Karpas-422 (cell line): ENCODE measurements around the gene FTSJ3. TPM values are rescaled to one million over a fixed set of nuclear protein-coding genes. Genes with fewer than 3 reads are reported as not detected.

ENCODE experiments used
- DNase-seq: peaks from one replicate; pipeline ENCODE4 v3.0.0-alpha.2; 2015
- H2AFZ ChIP-seq: fragments of 200-600 bp; sonication (generic); 2 replicates; pipeline ENCODE4 v1.6.1; 2014; ENCODE audit warnings: antibody characterized with exemption, low read length, mixed read lengths
- H3K27ac ChIP-seq: fragments of 200-600 bp; sonication (generic); 2 replicates; pipeline ENCODE4 v1.5.1; 2014; ENCODE audit warnings: mild to moderate bottlenecking, low read length, moderate library complexity
- H3K27me3 ChIP-seq: fragments of 200-600 bp; sonication (generic); 2 replicates; pipeline ENCODE4 v1.6.1; 2014; ENCODE audit warnings: low read length, mixed read lengths
- H3K36me3 ChIP-seq: fragments of 200-600 bp; sonication (generic); 2 replicates; pipeline ENCODE4 v1.6.1; 2014; ENCODE audit warnings: low read length, mixed read lengths; ENCODE audit not compliant: insufficient read depth
- H3K4me1 ChIP-seq: fragments of 200-600 bp; sonication (generic); 2 replicates; pipeline ENCODE4 v1.6.1; 2014; ENCODE audit warnings: mild to moderate bottlenecking, low read length, mixed read lengths
- H3K4me2 ChIP-seq: fragments of 200-600 bp; sonication (generic); 2 replicates; pipeline ENCODE4 v1.6.1; 2014; ENCODE audit warnings: low read length, low read depth, mild to moderate bottlenecking; ENCODE audit not compliant: poor library complexity, severe bottlenecking
- H3K4me3 ChIP-seq: fragments of 200-600 bp; sonication (generic); 2 replicates; pipeline ENCODE4 v1.5.1; 2014; ENCODE audit warnings: mild to moderate bottlenecking, antibody characterized with exemption, low read length, mixed read lengths
- H3K79me2 ChIP-seq: fragments of 200-600 bp; sonication (generic); 2 replicates; pipeline ENCODE4 v1.6.1; 2014; ENCODE audit warnings: mild to moderate bottlenecking, low read length, mixed read lengths
- H3K9ac ChIP-seq: fragments of 200-600 bp; sonication (generic); 2 replicates; pipeline ENCODE4 v1.6.0; 2014; ENCODE audit warnings: low read length
- H3K9me2 ChIP-seq: fragments of 200-600 bp; sonication (generic), shearing (Covaris generic); replicated peaks from 2 replicates; pipeline ENCODE4 v1.6.0; 2014; ENCODE audit warnings: mild to moderate bottlenecking, low read length, moderate library complexity; ENCODE audit not compliant: insufficient read depth
- H3K9me3 ChIP-seq: fragments of 300-700, 200-600 bp; sonication (generic); 2 replicates; pipeline ENCODE4 v1.6.1; 2014; ENCODE audit warnings: low read length, mixed read lengths
- H4K20me1 ChIP-seq: fragments of 200-600 bp; sonication (generic); 2 replicates; pipeline ENCODE4 v1.6.1; 2014; ENCODE audit warnings: mild to moderate bottlenecking, antibody characterized with exemption, low read length, low read depth; ENCODE audit not compliant: insufficient read depth
- total RNA-seq: library from RNA; depleted of rRNA; stranded (reverse); fragments of >200 nt; shearing (Covaris generic); gene quantifications from 2 replicates; pipeline ENCODE4 v1.2.3, GENCODE V29; 2014; ENCODE audit warnings: low replicate concordance

Gene FTSJ3
- total RNA-seq, 1 experiment from 2014 or later: 39.5 TPM

DNA sequence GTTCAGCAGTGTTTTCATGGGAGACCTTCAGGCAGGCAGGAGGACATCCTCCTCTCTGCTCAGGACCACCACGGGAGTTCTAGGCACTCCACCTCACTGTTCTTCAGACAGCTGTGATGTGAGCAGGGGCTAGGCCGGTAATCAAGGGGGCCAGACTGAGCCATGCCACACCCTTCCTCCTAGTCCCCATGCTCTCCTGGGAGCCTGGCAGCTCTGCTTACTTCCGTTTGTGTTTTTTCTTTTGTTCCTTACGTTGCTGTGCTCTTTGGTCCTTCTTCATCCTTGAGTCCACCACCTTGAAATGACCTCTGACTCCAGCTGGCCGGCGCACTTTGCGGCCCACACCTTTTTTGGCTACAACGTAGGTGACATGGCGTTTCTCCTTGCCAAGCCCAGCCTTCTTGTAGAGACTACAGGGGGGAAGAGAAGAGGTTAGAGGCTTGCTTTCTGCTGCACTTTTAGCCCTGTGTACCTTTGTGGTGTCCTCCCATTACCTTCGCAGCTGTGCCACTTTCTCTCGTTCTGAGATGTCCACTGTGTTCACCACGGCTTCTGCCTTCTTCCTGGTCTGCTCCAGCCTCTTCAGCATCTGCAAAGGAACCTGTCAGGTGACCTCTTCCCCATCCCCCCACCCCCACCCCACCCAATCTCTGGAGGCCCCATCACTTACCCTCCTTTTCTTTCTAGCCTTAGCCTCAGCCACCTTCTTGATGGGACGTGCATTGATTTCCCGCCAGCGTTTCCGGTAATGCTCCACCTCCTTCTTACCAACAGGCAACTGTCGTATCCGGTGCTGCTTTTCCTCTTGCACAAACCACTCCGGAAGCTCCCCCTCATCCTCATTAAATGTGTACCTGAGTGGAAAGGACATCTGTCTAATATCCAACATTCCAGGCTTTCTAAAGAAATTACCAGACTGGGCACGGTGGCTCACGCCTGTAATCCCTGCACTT is 7.6 kb downstream of the FTSJ3 start:
- Histone ChIP-seq H3K4me1 (no peaks in the 10 kb centered on the region), H2AFZ (no peak overlapping the region), H3K36me3 (peaks cover 80% of the 10 kb centered on the region; the same call in 1 of the 2 replicates), H3K4me2 (no peak overlapping the region), H3K27ac (no peak overlapping the region), H3K4me3 (no peak overlapping the region), H3K9ac (no peak overlapping the region), H3K27me3 (no peaks in the 10 kb centered on the region), H3K9me2 (no peaks in the 10 kb centered on the region), H3K79me2 (peaks cover 44% of the 10 kb centered on the region), H4K20me1 (peaks cover 15% of the 10 kb centered on the region), H3K9me3 (no peaks in the 10 kb centered on the region)
- no peak for DNase-seq

DNA sequence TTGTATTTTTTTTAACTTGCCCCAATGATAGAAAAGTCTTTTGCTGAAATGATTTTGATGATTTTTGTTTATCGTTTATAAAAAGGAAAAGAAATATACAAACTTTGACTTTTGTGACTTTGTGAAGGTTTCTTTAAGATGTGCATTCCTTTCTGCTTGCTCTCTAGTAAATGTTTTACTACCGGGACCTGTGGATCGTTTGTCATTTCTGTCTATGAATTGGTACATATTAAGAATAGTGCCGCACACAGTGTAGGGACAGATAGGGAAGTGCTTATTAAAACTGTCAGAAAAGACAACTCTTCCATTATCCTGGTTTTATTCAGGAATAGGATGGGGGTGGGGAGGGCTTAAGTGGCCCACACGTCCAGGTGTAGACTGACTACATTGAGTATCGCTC is 8.3 kb downstream of the FTSJ3 start:
- Histone ChIP-seq H3K9me2 (no peaks in the 10 kb centered on the region), H2AFZ (no peak overlapping the region), H3K4me3 (no peak overlapping the region), H3K36me3 (peaks cover 78% of the 10 kb centered on the region; the same call in 1 of the 2 replicates), H3K4me1 (no peaks in the 10 kb centered on the region), H3K27ac (no peak overlapping the region), H3K27me3 (no peaks in the 10 kb centered on the region), H3K9ac (no peak overlapping the region), H3K79me2 (peaks cover 40% of the 10 kb centered on the region), H4K20me1 (peaks cover 15% of the 10 kb centered on the region), H3K4me2 (no peak overlapping the region), H3K9me3 (no peaks in the 10 kb centered on the region)
- no peak for DNase-seq

DNA sequence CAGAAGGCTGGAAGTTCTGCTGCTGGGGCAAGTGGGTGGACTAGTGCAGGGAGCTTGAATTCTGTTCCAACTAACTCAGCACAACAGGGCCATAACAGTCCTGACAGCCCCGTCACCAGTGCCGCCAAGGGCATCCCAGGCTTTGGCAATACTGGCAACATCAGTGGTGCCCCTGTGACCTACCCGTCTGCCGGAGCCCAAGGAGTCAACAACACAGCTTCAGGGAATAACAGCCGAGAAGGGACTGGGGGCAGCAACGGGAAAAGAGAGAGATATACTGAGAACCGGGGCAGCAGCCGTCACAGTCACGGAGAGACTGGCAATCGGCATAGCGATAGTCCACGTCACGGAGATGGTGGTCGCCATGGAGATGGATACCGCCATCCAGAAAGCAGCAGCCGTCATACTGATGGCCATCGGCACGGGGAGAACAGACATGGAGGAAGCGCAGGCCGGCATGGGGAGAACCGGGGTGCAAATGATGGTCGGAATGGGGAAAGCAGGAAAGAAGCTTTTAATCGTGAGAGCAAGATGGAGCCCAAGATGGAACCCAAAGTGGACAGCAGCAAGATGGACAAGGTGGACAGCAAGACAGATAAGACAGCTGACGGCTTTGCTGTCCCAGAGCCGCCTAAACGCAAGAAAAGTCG is 9.6 kb downstream of the FTSJ3 start:
- H3K27me3 ChIP-seq: no peaks in the 10 kb centered on the region
- no peak for DNase-seq
- H3K36me3 ChIP-seq: peaks cover 83% of the 10 kb centered on the region; the same call in 1 of the 2 replicates
- H3K9me2 ChIP-seq: no peaks in the 10 kb centered on the region
- peaks cover 40% of the 10 kb centered on the region for H3K79me2 ChIP-seq
- H3K27ac ChIP-seq: no peak overlapping the region
- no peak overlapping the region for H3K4me2 ChIP-seq
- H3K4me1 ChIP-seq: no peaks in the 10 kb centered on the region
- no peak overlapping the region for H3K9ac ChIP-seq
- no peak overlapping the region for H2AFZ ChIP-seq
- H4K20me1 ChIP-seq: peaks cover 14% of the 10 kb centered on the region
- no peak overlapping the region for H3K4me3 ChIP-seq
- H3K9me3 ChIP-seq: no peaks in the 10 kb centered on the region

DNA sequence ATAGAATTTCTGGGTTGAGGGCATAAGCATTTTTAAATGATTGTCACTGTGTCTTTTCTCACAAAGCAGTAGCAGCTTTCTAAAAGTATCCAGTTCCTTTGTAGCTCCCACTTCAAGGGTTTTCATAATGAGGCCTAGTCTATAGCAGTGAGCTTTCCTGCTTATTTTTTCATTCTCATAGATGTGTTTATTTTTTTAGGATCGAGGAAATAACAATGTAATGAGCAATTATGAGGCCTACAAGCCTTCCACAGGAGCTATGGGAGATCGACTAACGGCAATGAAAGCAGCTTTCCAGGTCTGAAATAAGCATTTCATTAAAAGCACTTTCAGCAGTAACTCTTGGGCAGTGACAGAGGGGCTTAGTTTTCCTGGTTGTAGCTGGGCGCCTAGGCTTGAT is 10.8 kb downstream of the FTSJ3 start:
- no peak overlapping the region for H2AFZ ChIP-seq
- no peak overlapping the region for H3K27ac ChIP-seq
- no peak overlapping the region for H3K4me3 ChIP-seq
- H3K4me2 ChIP-seq: no peak overlapping the region
- H4K20me1 ChIP-seq: peaks cover 2% of the 10 kb centered on the region; the same call in 1 of the 2 replicates
- DNase-seq: no peak
- H3K9me2 ChIP-seq: no peaks in the 10 kb centered on the region
- no peak overlapping the region for H3K9ac ChIP-seq
- peaks cover 34% of the 10 kb centered on the region for H3K79me2 ChIP-seq
- H3K4me1 ChIP-seq: no peaks in the 10 kb centered on the region
- no peaks in the 10 kb centered on the region for H3K9me3 ChIP-seq
- peaks cover 80% of the 10 kb centered on the region; the same call in 1 of the 2 replicates for H3K36me3 ChIP-seq
- no peaks in the 10 kb centered on the region for H3K27me3 ChIP-seq

DNA sequence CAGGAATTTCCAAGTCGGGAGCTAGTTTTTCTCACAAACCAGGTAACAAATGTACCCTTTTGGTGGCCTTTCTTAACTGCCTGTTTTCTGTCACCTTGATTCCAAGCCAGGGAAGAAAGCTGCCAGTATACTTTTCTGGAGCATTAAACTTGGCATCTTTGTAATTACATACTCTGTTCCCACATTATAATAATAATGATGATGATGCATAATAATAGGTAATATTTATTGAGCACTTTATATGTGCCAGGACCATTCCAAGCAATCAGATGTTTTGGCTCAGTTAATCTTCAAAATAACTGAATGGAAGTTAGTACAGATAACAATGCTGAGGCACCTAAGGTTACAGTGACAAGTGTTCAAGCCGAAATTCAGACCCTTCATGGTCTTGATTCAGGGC is 11.3 kb downstream of the FTSJ3 start:
- no peak overlapping the region for H3K4me2 ChIP-seq

DNA sequence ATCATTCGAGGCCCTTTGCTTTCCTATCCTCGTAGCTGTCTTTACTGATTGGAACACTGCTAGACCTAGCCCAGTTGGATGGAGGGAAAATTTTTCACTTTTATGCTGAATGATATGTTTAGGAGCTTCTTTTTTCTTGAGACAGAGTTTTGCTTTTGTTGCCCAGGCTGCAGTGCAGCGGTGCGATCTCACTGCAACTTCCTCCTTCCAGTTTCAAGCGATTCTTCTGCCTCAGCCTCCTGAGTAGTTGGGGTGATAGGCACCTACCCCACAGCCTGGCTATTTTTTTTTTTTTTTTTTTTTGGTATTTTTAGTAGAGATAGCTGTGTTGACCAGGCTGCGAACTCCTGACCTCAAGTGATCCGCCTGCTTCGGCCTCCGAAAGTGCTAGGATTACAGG is 17.5 kb downstream of the FTSJ3 start:
- Histone ChIP-seq H3K27me3 (no peaks in the 10 kb centered on the region), H3K4me3 (no peak overlapping the region), H3K79me2 (peaks cover 7% of the 10 kb centered on the region), H3K4me1 (no peaks in the 10 kb centered on the region), H4K20me1 (peaks cover 4% of the 10 kb centered on the region; the same call in 1 of the 2 replicates), H3K36me3 (peaks cover 82% of the 10 kb centered on the region), H3K9me2 (no peaks in the 10 kb centered on the region), H3K9me3 (no peaks in the 10 kb centered on the region), H3K9ac (no peak overlapping the region), H3K27ac (no peak overlapping the region), H2AFZ (no peak overlapping the region), H3K4me2 (no peak overlapping the region)
- no peak for DNase-seq

More for the DNA sequence above, 11.3 kb downstream of the FTSJ3 start:
- Histone ChIP-seq H3K27ac (no peak overlapping the region), H4K20me1 (no peaks in the 10 kb centered on the region), H3K79me2 (peaks cover 34% of the 10 kb centered on the region), H3K9ac (no peak overlapping the region), H3K4me3 (no peak overlapping the region), H3K9me2 (no peaks in the 10 kb centered on the region), H3K9me3 (no peaks in the 10 kb centered on the region), H3K27me3 (no peaks in the 10 kb centered on the region), H3K4me1 (no peaks in the 10 kb centered on the region), H3K36me3 (peaks cover 82% of the 10 kb centered on the region; the same call in 1 of the 2 replicates), H2AFZ (no peak overlapping the region)
- no peak for DNase-seq

DNA sequence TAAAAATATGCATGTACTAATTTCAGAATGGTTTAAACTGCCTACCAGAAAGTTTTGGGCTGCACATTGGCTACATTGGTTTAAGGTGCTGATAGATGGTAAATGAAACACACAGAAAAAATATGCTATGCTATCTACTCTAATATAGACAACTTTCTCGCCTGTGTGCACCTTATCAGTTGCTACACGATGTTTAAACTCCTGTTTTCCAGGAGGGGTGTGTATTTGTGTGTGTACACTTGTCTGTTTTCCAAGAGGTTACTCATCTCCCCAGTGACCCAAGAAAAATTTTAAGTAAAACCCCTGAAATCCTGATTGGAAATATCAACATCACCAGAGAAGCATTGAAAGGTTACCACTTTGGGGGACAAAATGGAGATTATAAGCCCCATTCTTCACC is 21.9 kb downstream of the FTSJ3 start:
- no peak overlapping the region for H3K4me2 ChIP-seq

DNA sequence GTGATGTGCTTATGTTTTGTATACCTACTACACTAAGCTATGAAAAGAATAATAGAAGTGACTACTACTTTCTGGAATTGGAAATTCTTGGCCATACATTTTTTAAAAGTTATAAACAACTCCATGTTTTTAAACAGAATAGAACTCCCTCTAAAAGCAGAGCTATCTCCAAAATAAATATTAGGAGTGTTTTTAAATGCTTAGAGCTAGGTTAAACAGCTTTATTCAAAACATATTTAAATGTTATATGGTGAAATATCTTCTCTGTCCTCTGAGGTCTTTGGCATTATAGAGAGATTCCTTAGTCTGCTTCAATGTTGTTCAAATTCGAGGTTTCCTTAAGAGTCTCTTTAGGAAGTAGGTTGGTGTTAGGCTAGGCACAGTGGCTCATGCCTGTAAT is 23.1 kb downstream of the FTSJ3 start:
- peaks cover 32% of the 10 kb centered on the region for H3K79me2 ChIP-seq
- no peaks in the 10 kb centered on the region for H3K9me3 ChIP-seq
- peaks cover 78% of the 10 kb centered on the region for H3K36me3 ChIP-seq
- H3K4me3 ChIP-seq: no peak overlapping the region
- peaks cover 4% of the 10 kb centered on the region; the same call in 1 of the 2 replicates for H4K20me1 ChIP-seq
- no peak overlapping the region for H2AFZ ChIP-seq
- no peak overlapping the region for H3K4me2 ChIP-seq
- no peak for DNase-seq
- H3K9me2 ChIP-seq: no peaks in the 10 kb centered on the region
- no peaks in the 10 kb centered on the region for H3K27me3 ChIP-seq
- H3K27ac ChIP-seq: no peak overlapping the region
- no peak overlapping the region for H3K9ac ChIP-seq
- no peaks in the 10 kb centered on the region for H3K4me1 ChIP-seq

More for the DNA sequence above, 21.9 kb downstream of the FTSJ3 start:
- no peak overlapping the region for H3K4me3 ChIP-seq
- H3K79me2 ChIP-seq: peaks cover 21% of the 10 kb centered on the region
- no peaks in the 10 kb centered on the region for H3K9me2 ChIP-seq
- no peak overlapping the region for H3K27ac ChIP-seq
- no peaks in the 10 kb centered on the region for H3K4me1 ChIP-seq
- peaks cover 4% of the 10 kb centered on the region; the same call in 1 of the 2 replicates for H4K20me1 ChIP-seq
- H3K9ac ChIP-seq: no peak overlapping the region
- H2AFZ ChIP-seq: no peak overlapping the region
- H3K36me3 ChIP-seq: peaks cover 76% of the 10 kb centered on the region
- no peaks in the 10 kb centered on the region for H3K9me3 ChIP-seq
- H3K27me3 ChIP-seq: no peaks in the 10 kb centered on the region
- no peak for DNase-seq
